H9 (cell line): ENCODE results near the gene LAMA5. TPM values are rescaled to one million over a fixed set of nuclear protein-coding genes. Genes with fewer than 3 reads are reported as not detected.

Experiments
- DNase-seq: peaks from one replicate; pipeline ENCODE4 v3.0.0-alpha.2; 2017
- H2AFZ ChIP-seq: one replicate; pipeline ENCODE4 v1.6.1; 2013; ENCODE audit warnings: mild to moderate bottlenecking, low read length, control low read depth, moderate library complexity
- H2AK5ac ChIP-seq: 2 replicates; pipeline ENCODE4 v1.6.1; 2013; ENCODE audit warnings: low read length, control low read depth, mixed read lengths; ENCODE audit not compliant: insufficient read length
- H2BK120ac ChIP-seq: one replicate; pipeline ENCODE4 v1.6.1; 2013; ENCODE audit warnings: low read depth, mild to moderate bottlenecking, low read length, control low read depth, inconsistent platforms; ENCODE audit not compliant: poor library complexity, severe bottlenecking
- H2BK12ac ChIP-seq: 2 replicates; pipeline ENCODE4 v1.6.1; 2013; ENCODE audit warnings: low read length, control low read depth, mixed read lengths, low read depth; ENCODE audit not compliant: insufficient read length
- H2BK15ac ChIP-seq: 2 replicates; pipeline ENCODE4 v1.6.1; 2013; ENCODE audit warnings: low read depth, low read length, control low read depth
- H2BK20ac ChIP-seq: one replicate; pipeline ENCODE4 v1.6.1; 2013; ENCODE audit warnings: low read depth, mild to moderate bottlenecking, low read length, control low read depth, inconsistent platforms; ENCODE audit not compliant: poor library complexity, severe bottlenecking
- H2BK5ac ChIP-seq: 2 replicates; pipeline ENCODE4 v1.6.1; 2013; ENCODE audit warnings: low read length, control low read depth, mixed read lengths; ENCODE audit not compliant: insufficient read length
- H3K14ac ChIP-seq: 2 replicates; pipeline ENCODE4 v1.6.1; 2013; ENCODE audit warnings: low read length, control low read depth; ENCODE audit not compliant: insufficient read depth
- H3K18ac ChIP-seq: 2 replicates; pipeline ENCODE4 v1.6.1; 2013; ENCODE audit warnings: low read depth, mild to moderate bottlenecking, mixed read lengths, low read length, control low read depth; ENCODE audit not compliant: insufficient read length
- H3K23ac ChIP-seq: 2 replicates; pipeline ENCODE4 v1.6.1; 2013; ENCODE audit warnings: low read length, control low read depth, mixed read lengths, low read depth; ENCODE audit not compliant: insufficient read length
- H3K23me2 ChIP-seq: 2 replicates; pipeline ENCODE4 v1.6.1; 2013; ENCODE audit warnings: low read depth, mild to moderate bottlenecking, mixed read lengths, low read length, control low read depth; ENCODE audit not compliant: insufficient read length, poor library complexity, severe bottlenecking
- H3K27ac ChIP-seq: 2 replicates; pipeline ENCODE4 v1.5.1; 2013; ENCODE audit warnings: low read length, control low read depth, mixed read lengths, low read depth; ENCODE audit not compliant: insufficient read length
- H3K27me3 ChIP-seq: 2 replicates; pipeline ENCODE4 v1.6.1; 2013; ENCODE audit warnings: low read length, control low read depth, inconsistent platforms; ENCODE audit not compliant: insufficient read depth
- H3K4ac ChIP-seq: 2 replicates; pipeline ENCODE4 v1.6.1; 2013; ENCODE audit warnings: low read depth, mild to moderate bottlenecking, control low read depth, inconsistent platforms, low read length, moderate library complexity
- H3K4me1 ChIP-seq: 2 replicates; pipeline ENCODE4 v1.6.1; 2013; ENCODE audit warnings: low read length, control low read depth, inconsistent platforms; ENCODE audit not compliant: insufficient read depth
- H3K4me2 ChIP-seq: 2 replicates; pipeline ENCODE4 v1.6.1; 2013; ENCODE audit warnings: low read length, control low read depth, mixed read lengths; ENCODE audit not compliant: insufficient read length, insufficient read depth
- H3K56ac ChIP-seq: 2 replicates; pipeline ENCODE4 v1.6.1; 2013; ENCODE audit warnings: low read depth, mild to moderate bottlenecking, mixed read lengths, low read length, control low read depth; ENCODE audit not compliant: insufficient read length
- H3K79me1 ChIP-seq: 2 replicates; pipeline ENCODE4 v1.6.1; 2013; ENCODE audit warnings: low read depth, mild to moderate bottlenecking, moderate library complexity, low read length, control low read depth, inconsistent platforms; ENCODE audit not compliant: insufficient read depth, poor library complexity, severe bottlenecking
- H3K79me2 ChIP-seq: 2 replicates; pipeline ENCODE4 v1.6.1; 2013; ENCODE audit warnings: low read length, control low read depth, inconsistent platforms; ENCODE audit not compliant: insufficient read depth
- H3K9ac ChIP-seq: 2 replicates; pipeline ENCODE4 v1.6.1; 2013; ENCODE audit warnings: low read length, control low read depth, mixed read lengths; ENCODE audit not compliant: insufficient read length; ENCODE audit errors: extremely low read depth
- H3K9me3 ChIP-seq: one replicate; pipeline ENCODE4 v1.6.1; 2013; ENCODE audit warnings: low read depth, low read length, inconsistent platforms; ENCODE audit not compliant: control insufficient read depth
- H3T11ph ChIP-seq: one replicate; pipeline ENCODE4 v1.6.1; 2013; ENCODE audit warnings: mild to moderate bottlenecking, low read length, control low read depth, inconsistent platforms
- H4K20me1 ChIP-seq: one replicate; pipeline ENCODE4 v1.6.1; 2013; ENCODE audit not compliant: control insufficient read depth, insufficient read length, insufficient read depth
- H4K5ac ChIP-seq: 2 replicates; pipeline ENCODE4 v1.6.1; 2013; ENCODE audit warnings: low read depth, mild to moderate bottlenecking, mixed read lengths, low read length, control low read depth; ENCODE audit not compliant: insufficient read length
- H4K8ac ChIP-seq: replicated peaks from 2 replicates; pipeline ENCODE4 v1.6.1; 2013; ENCODE audit warnings: low read length, control low read depth, mixed read lengths, low read depth; ENCODE audit not compliant: insufficient read length
- H4K91ac ChIP-seq: 2 replicates; pipeline ENCODE4 v1.6.1; 2013; ENCODE audit warnings: low read depth, mild to moderate bottlenecking, moderate library complexity, mixed read lengths, low read length, control low read depth; ENCODE audit not compliant: insufficient read length
- H3K27ac Mint-ChIP-seq, 3 experiments: 2 replicates in 2 of 3; 3 replicates in 1 of 3; pipeline ENCODE4 v1.8.0; 2020 to 2021; ENCODE audit warnings: mixed read lengths in 3 of 3, mild to moderate bottlenecking in 1 of 3, moderate library complexity in 1 of 3
- H3K27me3 Mint-ChIP-seq: 2 replicates; pipeline ENCODE4 v1.8.0; 2021; ENCODE audit warnings: low read depth, mild to moderate bottlenecking, moderate library complexity, mixed read lengths
- H3K36me3 Mint-ChIP-seq, 3 experiments: 2 replicates in 2 of 3; 3 replicates in 1 of 3; pipeline ENCODE4 v1.8.0; 2020 to 2021; ENCODE audit warnings: low read depth in 3 of 3, mixed read lengths in 3 of 3; ENCODE audit not compliant: insufficient read depth in 1 of 3
- H3K4me1 Mint-ChIP-seq, 2 experiments: 2 replicates each; pipeline ENCODE4 v1.8.0; 2020; ENCODE audit warnings: mixed read lengths in 2 of 2
- H3K4me3 Mint-ChIP-seq, 2 experiments: 2 replicates in 1 of 2; 3 replicates in 1 of 2; pipeline ENCODE4 v1.8.0; 2020 to 2021; ENCODE audit warnings: mild to moderate bottlenecking in 2 of 2, mixed read lengths in 2 of 2, moderate library complexity in 1 of 2
- H3K9me3 Mint-ChIP-seq, 2 experiments: 2 replicates in 1 of 2; 3 replicates in 1 of 2; pipeline ENCODE4 v1.8.0; 2020; ENCODE audit warnings: mild to moderate bottlenecking in 2 of 2, mixed read lengths in 2 of 2, moderate library complexity in 1 of 2
- WGBS: extraction: QIAGEN DNeasy Blood & Tissue Kit; methylation state at CpG from one replicate; pipeline ENCODE4 v1.1.7; 2013; ENCODE audit warnings: missing lambda C conversion rate, low lambda C conversion rate, mixed read lengths; ENCODE audit not compliant: insufficient read length; ENCODE audit errors: extremely low coverage; 5-methylcytosine and 5-hydroxymethylcytosine counted together
- total RNA-seq: library from RNA; stranded (reverse); gene quantifications from 2 replicates; pipeline ENCODE4 v1.2.1, GENCODE V29; 2021
- TF ChIP-seq, protein P1 (sequence below): fragments of 200-600 bp; sonication (generic); conservative IDR thresholded peaks from 3 replicates; pipeline ENCODE4 v1.8.0; 2021; ENCODE audit warnings: antibody characterized with exemption, mild to moderate bottlenecking

LAMA5 gene
- total RNA-seq, 1 experiment from 2014 or later, result 200 TPM

DNA sequence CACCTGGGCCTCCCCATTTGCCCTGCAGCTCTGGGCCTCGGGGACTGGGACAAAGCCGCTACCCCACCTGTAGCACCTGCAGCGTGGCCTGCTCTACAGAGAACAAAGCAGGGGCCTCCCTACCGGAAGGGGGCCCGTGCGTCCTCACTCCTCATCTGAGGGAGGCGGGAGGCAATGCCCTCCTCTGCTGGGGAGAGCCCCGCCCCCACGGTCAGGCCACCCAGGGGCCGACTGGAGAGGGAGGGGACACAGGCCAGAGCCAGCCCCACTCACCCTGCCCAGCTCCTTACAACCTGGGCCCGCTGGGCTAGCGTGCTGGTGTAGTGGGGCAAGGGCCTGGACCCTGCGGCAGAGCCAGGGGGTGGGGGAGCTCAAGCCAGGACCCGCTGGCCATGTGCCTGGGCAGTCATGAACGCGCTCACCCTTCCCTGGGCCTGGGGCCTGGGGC is 8.0 kb downstream of the LAMA5 start:
- Histone ChIP-seq H2BK120ac (no peak overlapping the region), H3K9me3 (no peaks in the 10 kb centered on the region), H3T11ph (no peak overlapping the region), H2AK5ac (no peak overlapping the region), H3K4me1 (no peaks in the 10 kb centered on the region; the same call in 1 of the 2 replicates), H2BK20ac (no peak overlapping the region), H3K23ac (no peak overlapping the region), H3K79me1 (peaks cover 5% of the 10 kb centered on the region), H3K4ac (peak overlapping the region; percentile 0; the same call in 1 of the 2 replicates), H3K14ac (peak overlapping the region; percentile 50), H2BK15ac (no peak overlapping the region), H3K27me3 (no peaks in the 10 kb centered on the region), H3K4me2 (no peak overlapping the region), H4K8ac (no peak overlapping the region), H4K5ac (no peak overlapping the region), H3K27ac (no peak overlapping the region), H2BK12ac (no peak overlapping the region), H4K20me1 (no peaks in the 10 kb centered on the region), H3K23me2 (peaks cover 3% of the 10 kb centered on the region), H3K79me2 (peaks cover 4% of the 10 kb centered on the region; the same call in 1 of the 2 replicates), H3K56ac (no peak overlapping the region), H4K91ac (peak overlapping the region; percentile 47), H2AFZ (no peak overlapping the region), H3K18ac (peak overlapping the region; percentile 18), H2BK5ac (no peak overlapping the region), H3K9ac (no peak overlapping the region)
- peak; percentile 70 for DNase-seq
- TF ChIP-seq, protein P1, sequence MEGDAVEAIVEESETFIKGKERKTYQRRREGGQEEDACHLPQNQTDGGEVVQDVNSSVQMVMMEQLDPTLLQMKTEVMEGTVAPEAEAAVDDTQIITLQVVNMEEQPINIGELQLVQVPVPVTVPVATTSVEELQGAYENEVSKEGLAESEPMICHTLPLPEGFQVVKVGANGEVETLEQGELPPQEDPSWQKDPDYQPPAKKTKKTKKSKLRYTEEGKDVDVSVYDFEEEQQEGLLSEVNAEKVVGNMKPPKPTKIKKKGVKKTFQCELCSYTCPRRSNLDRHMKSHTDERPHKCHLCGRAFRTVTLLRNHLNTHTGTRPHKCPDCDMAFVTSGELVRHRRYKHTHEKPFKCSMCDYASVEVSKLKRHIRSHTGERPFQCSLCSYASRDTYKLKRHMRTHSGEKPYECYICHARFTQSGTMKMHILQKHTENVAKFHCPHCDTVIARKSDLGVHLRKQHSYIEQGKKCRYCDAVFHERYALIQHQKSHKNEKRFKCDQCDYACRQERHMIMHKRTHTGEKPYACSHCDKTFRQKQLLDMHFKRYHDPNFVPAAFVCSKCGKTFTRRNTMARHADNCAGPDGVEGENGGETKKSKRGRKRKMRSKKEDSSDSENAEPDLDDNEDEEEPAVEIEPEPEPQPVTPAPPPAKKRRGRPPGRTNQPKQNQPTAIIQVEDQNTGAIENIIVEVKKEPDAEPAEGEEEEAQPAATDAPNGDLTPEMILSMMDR, result no peak
- Mint-ChIP-seq H3K36me3 (peaks cover 0 to 4% (median 2%) of the 10 kb centered on the region in 3 experiments; a peak in 4 of 7 replicates), H3K4me1 (peaks cover 30 to 59% of the 10 kb centered on the region in 2 experiments), H3K27ac (peak overlapping the region; percentile 65 to 89 (median 70); a peak in 4 of 7 replicates), H3K4me3 (no peak overlapping the region), H3K9me3 (no peaks in the 10 kb centered on the region), H3K27me3 (no peaks in the 10 kb centered on the region)
- WGBS, result no CpG with 5 or more reads among the region's 16 CpGs
